GM21515 (cell line): ENCODE results near the gene FSCN2.
A peak's percentile ranks its signal among the peaks of the same experiment; 100 is the strongest.

Experiments used
- ATAC-seq: cut with Tn5 transposase; IDR thresholded peaks from one replicate; pipeline ENCODE4 v1.9.1; 2021; ENCODE audit not compliant: unreplicated experiment

The FSCN2 gene

GRCh38 chr17:81511804-81512561 is 16.2 kb upstream of the FSCN2 start:
- ATAC-seq: no peak

DNA sequence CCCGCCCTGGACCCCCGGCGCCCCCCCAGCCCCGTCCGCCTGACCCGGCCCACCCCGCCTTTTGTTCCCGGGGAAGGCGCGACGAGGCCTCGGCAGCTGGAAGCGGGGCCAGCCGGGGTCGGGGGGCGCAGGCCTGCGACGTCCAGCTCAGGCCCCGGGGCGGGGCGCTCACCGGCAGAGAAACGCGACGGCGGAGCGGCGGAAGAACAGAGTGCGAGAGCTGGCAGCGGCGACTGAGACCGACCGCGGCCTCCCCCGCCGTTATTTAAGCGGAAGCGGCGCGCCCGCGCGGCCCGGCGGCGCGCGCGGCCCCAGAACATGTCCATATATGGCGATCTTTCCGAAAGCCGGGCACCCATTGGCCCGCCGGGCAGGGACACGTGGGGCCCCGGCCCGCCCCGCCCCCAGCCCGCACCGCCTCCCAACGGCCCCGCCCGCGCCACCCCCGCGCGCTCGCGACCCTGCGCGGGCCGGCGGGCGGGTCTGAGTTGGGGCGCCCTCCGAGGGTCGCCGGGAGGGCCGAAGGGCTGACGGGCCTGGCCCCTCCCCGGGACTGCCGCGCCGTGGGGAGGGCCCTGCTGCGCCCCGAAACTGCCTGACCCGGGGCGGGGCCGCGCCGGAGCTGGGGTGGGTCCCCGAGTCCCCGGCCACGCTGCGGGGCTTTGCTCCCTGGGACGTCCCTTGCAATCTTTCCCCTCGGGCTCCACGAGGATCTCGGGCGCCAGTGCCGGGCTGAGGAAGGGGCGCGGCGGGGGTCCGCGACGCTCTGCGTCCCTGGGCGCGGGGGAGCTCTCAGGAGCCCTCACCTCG is 15.4 kb upstream of the FSCN2 start, which contains the start of gene ACTG1:
Gene ACTG1, minus strand, starts transcription at position 238 of the 810 bp plus-strand sequence. CDS start 445 bp downstream, outside the sequence.
- ATAC-seq: peak; percentile 39

GRCh38 chr17:81513372-81513752 is 14.8 kb upstream of the FSCN2 start:
- peak; percentile 0 for ATAC-seq

- no peak for ATAC-seq
These were observed 14.3 kb upstream of the FSCN2 start for GRCh38 chr17:81513753-81514488.

GRCh38 chr17:81514489-81514738 is 13.8 kb upstream of the FSCN2 start:
- ATAC-seq: no peak

- ATAC-seq: no peak
These were observed 13.2 kb upstream of the FSCN2 start for GRCh38 chr17:81514739-81515529.

- no peak for ATAC-seq
These were observed 12.6 kb upstream of the FSCN2 start for GRCh38 chr17:81515530-81516041.

GRCh38 chr17:81516439-81516838 is 11.7 kb upstream of the FSCN2 start:
- no peak for ATAC-seq

DNA sequence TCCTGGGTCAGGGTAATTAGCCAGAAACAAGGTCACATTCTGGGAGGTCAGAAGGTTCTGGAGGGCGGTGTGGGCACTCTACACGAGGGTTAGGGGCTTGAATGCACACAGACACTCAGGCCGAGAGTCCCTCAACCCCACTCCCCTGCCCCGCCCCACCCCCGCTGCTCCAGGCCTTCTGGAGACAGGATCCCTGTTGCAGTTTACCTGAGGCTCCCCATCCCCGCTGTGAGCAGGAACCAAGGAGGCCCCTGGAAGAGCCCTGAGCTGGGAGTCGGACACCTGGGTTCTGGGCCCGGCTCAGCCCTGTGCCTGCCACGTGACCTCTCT is 11.2 kb upstream of the FSCN2 start:
- ATAC-seq: no peak

DNA sequence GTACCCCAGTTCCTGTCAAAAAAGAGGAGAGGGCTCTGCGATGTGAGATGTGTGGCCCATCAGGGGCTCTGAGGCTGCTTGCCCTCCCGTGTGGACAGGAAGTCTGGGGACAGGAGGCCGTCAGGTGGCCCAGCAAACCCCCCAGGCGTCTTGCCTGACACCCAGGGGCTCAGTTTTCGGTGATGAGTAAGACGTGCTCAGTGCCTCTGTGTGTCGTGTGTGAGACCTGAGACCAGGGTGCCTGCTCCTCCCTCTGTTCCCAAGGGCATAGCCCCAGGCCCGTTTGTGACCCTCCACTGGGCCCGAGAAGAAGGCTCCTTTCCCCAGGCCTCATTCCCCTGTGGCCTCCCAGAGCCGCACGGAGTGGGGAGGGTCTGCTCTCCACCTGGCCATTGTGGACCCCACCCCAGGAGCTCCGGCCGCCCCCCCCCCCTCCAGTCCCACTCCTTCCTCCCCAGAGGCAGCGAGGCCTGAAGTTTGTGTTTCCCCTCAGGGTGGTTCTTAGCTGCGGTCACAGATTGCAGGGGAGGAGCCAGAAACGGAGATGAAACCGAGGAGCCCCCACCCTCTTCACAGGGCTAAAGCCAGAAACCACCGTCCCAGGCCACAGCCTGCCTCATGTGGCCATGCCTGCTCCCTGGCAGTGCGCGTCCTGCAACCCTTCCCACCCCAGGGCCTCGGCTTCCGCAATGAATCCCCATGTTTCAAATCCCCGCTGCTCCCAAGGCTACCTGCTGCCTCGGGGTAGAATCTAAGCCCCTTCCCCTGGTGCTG is 10.7 kb upstream of the FSCN2 start:
- ATAC-seq: peak; percentile 31

DNA sequence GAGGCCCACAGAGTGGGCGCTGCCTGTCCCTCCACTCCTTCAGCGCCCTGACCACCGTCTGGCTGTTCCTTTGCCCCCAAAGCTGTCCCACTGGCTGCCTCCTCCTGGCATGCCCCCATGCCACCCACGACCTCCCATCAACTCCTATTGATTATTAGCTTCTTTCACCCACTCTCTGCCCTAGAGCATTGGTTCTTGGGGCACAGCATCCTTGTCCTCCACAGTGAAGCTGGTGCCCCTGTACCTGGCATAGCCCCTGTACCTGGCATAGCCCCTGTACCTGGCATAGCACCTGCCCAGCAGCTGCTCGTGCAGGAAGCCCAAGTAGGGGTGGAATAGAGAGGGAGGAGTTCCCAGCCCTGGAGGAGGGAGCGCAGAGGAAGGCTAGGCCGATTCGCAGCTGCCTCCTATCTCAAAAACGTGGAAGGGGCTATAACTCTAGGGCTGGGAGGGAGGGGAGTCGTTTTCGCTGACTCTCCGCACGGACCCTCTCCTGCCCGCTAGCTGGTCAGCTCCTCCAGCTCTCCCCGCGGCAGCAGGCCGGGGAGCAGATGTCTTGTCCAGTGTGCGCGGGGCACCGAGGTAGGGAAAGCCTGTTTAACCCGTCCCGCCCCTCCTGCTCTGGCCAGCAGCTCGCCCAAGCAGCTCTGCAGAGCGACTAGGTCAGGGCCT is 9.9 kb upstream of the FSCN2 start:
- ATAC-seq: no peak

DNA sequence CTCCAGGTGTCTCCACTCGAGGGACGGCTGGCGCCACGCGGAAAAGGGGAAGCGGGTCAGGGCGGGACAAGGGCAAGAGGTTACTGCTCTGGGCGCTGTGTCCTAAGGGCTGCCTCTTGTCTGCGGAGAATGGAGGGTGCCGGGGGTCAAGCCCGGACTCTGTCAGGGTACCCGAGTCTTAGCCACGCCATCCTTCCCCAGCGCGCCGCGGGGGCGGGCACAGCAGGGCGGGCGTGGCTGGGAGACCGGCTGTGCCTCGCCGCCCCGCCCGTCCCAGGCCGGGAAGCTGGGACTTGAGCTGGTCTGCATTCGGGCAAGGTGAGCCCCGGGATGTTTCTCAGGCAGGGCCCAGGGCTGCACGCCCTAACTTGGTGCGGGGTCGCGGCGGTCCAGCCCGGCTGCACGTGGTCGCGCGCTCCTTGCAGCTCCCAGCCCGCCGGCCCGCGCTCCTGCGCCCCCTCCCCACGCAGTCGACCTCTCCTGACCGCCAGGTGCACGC is 9.3 kb upstream of the FSCN2 start:
- no peak for ATAC-seq

GRCh38 chr17:81519284-81520020 is 8.7 kb upstream of the FSCN2 start:
- no peak for ATAC-seq

GRCh38 chr17:81520021-81520901 is 7.9 kb upstream of the FSCN2 start:
- ATAC-seq: no peak

- ATAC-seq: no peak
These were observed 5.4 kb upstream of the FSCN2 start for GRCh38 chr17:81522491-81523401.

DNA sequence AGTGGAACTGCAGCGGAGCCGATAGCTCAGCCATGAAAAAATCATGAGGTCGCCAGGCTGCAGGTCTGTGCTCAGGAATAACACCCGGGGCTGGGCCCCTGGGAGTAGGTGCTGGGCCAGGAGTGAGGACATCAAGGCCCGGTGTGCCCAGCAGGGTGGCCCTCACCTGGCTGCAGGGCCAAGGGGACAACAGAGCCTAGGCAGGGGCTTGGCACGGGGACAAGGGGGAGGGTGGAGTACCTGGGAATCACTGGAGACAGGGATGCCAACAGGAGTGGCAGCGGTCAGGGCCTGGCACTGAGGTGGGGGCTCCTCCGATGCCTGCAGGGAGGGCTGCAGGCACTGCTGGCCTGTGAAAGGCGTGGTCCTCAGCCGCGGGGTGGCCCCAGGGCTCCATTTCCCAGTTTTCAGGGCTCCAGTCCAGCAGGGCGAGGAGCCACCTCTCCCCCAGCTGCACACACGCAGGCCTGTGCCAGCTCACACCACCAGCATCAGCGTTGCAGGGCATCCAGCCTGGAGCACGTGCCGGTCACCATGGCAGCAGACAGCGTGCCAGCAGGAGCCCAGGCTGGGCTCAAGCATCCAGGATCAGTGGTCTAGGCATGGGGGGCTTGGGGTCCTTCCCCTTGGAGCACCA is 4.7 kb upstream of the FSCN2 start:
- no peak for ATAC-seq
